HL-60/S4 (cell line): ENCODE data around the gene PNMA6A.
"Not testable (repeated sequence)": the region's sequence is repeated elsewhere in the genome, so short reads cannot be mapped to it uniquely, and the experiment has no call there.

Source experiments
- in situ Hi-C: fragments of 300-500 bp; cut with MboI; formaldehyde crosslinking; loops from 2 replicates; pipeline ENCODE4 v1.14.3; 2022; ENCODE audit warnings: low sequenced_read_pairs

The PNMA6A gene

DNA sequence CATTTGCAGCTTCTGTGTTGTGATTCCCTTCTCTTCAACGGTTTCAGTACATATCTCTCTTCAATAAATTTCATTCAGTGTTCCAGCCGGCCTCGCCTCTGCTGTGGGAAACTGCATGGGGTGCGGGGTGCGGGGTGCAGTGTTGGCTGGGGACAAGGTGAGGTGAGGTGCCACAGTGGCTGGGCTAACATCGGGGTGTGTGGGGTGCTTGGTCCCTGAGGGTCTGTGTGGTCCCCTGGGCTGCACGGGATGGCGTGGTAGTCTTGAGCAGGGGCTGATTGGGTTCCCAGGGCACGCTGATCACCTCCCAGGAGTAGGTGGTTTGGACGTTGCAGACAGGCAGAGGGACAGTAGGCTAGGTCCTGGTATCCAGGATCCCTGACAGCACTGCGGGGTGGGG lies 2.7 kb downstream of the PNMA6A start:
- in situ Hi-C loops: no loop called here

DNA sequence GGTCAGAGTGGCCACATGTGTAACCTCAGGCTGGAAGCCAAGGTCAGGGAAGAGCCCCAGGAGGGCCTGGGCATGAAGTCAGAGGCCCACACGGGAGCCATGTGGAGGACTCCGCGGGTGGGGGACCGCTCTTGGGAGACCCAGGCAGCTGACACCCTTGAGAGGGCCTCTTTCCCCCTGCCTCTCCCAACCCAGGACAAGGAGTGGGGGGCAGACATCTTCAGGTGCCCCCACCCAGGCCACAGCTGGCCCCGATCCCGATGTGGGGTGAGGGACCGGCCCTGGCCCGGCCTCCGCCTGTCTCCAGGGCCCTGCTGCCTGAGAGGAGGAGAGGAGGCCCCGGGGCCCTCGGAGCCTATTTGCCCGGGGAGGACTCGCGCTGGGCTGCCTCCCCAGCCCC lies 3.1 kb downstream of the PNMA6A start:
- in situ Hi-C loops: no loop called here

DNA sequence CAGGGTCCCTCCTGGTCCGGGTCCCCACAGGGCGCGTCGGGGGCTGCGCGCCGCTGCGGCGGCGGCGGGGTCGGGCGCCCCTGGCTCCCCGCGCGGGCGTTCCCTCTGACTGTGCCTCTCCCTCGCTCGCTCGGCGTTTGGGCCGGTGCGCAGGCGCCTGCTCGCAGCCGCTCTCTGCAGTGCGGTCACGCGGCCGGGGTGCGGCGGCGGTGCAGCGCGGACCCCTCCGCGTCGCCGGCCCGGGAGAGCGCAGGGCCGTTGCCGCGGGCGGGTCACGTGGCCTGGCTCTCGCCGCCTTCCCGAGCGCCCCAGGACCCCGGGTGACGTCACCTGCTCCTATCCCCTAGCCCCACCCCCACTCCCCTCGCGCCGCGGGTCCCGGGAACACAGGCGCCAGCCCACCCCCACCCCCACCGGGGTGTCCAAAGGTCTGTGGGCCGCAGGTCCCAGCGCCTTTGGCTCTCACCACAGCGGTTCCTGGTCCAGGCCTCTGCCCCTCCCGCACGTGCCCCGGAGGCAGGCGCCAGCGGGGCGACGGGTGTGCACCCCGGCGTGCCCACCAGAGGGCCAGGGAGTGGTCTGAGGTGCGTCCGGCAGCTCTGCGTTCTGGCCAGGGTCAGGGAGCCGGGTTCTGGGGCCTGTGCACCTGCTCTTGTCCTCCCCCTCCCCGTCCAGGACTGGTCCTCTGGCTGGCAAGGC lies 5.3 kb downstream of the PNMA6A start:
- in situ Hi-C loops: not testable (repeated sequence)

DNA sequence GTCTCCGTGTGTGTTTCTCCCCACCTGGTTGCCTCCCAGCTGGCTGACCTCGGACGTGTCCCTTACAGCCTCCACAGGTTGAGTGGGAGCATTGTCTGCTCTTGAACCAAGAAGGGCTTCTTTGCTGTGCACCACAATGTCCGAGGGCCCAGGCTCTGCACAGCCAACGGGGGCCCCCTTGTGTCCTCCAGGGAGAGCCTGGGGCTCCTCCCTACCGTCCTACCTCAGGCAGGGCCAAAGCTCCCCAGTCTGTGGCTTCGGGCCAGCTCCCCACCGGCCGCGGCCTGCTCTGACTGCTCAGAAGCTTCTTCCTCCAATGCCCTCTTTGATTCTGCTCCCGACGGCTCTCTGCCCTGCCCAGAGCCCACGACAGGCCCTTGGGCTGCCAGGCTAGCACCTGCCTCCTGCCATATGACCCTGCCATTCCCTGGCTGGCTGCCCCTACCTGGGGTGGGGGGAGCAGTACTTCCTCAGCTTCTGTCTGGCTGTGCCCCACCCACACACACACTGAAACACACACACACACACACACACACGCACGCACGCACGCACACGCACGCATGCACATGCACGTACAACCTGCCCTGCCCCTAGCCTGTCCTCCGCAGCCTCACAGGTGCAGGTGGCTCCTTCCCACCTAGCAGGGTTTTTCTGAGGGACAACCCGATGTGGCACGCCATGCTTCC lies 11.1 kb downstream of the PNMA6A start:
- in situ Hi-C loops: not testable (repeated sequence)

DNA sequence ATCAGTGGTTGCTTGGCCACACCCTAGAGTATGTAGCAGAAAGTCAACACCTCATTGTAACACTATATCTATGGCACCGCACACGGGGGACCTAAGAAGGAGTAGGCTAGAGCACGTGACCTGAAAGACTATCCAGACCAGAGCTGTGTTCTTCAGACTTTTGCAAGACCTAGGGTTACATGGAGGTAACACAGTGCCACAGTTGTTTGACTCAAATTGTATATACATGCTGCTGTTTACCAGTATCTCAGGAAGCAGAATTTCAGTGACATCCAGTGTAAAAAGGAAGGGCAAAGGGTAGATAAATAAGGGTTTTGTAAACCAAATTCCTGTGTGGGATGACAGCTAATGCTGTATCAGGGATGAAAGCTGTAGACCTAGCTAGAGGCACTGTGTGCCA lies 30.2 kb downstream of the PNMA6A start:
- in situ Hi-C loops: no loop called here

DNA sequence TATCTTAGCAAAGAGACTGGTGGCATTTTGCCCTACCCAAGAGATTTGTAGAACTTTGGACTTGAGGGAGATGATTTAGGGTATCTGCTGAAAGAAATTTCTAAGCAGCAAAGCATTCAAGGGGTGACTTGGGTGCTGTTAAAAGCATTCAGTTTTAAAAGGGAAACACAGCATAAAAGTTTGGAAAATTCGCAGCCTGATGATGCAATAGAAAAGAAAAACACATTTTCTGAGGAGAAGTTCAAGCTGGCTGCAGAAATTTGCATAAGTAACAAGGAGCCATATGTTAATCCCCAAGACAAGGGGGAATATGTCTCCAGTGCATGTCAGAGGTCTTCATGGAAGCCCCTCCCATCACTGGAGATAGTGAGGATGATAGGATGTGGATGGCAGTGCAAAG lies 32.7 kb downstream of the PNMA6A start:
- in situ Hi-C loops: not testable (repeated sequence)

DNA sequence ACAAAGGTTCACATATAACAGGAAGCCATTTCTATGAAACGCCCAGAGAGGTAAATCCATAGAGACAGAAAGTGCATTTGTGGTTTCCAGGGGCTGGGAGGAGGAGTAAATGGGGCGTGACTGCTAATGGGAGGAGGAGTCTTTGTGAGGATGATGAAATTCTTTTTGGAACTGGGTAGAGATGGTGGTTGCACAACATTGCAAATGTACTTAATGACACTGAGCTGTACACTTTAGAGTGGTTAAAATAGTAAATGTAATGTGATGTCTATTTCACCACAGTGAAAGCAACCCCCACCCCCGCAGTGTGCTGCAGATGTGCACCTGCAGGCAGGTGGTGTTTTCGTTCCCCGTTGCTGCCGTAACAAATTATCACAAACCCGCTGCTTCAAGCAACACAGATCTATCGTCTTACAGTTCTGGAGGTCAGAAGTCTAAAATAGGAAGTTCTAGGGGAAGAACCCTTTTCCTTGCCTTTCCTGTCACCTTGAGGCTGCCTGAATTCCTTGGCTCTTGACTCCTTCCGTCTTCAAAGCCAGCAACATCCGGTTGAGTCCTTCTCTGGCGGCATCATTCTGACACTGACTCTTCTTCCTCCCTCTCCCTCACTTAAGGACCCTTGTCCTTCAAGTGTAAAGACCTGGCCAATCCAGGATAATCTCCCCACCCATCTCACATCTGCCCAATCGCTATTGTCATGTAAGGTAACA lies 34.0 kb downstream of the PNMA6A start:
- in situ Hi-C loops: not testable (repeated sequence)

DNA sequence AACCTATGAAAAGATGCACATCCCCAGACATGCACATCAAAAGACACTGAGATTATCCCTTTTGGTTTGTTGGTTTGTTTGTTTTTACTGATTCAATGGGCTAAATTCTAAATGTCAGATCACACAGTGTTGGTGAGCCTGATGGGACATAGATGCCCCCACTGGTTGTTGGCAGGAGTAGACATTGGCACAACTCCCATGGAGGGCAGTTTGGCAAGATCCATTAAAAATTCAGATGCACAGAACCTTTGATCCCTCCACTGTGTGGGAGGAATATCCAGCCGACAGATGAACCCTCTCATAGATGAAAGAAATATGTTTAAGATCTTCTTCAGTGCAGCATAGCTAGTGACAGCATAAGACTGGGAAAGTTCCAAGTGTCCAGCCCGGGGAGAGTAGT lies 38.5 kb downstream of the PNMA6A start:
- in situ Hi-C loops: not testable (repeated sequence)

DNA sequence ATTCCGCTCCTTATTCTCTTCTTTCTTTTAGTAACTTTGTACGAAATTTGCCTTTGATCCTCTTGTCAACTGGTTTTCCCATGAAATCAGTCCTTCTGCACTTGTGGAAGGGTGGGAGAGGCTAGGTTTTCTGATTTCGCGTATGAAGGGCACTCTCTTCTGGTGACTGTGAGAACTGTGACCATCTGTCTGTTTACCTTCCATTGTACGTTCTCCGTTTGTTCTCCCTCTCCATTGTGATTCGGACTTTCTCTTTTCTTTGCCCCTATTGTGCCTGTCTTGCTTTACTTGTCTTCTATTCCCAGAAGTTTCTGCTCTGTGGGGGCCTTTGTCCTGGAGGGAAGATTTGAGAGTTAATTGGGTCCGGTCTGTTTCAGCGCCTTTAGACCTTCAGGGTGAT lies 41.6 kb downstream of the PNMA6A start:
- in situ Hi-C loops: not testable (repeated sequence)

DNA sequence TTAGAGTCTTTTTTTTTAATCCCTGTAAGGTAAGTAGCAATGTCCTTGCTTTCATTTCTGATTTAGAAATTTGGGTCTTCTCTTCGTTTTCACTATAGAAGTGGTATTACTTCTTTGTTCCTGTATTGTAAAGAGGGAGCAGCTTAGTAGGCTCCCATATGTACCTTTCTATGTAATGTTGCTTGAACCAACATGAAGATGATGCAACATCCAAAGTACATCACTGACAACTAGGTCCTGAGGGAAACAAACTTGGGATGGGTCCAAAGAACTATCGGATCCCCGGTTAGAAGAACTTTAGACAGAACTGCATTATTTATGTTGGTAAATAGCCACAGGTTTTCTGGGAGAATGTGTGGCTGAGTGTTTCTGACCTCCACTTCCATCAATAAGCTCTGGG lies 45.5 kb downstream of the PNMA6A start:
- in situ Hi-C loops: not testable (repeated sequence)

DNA sequence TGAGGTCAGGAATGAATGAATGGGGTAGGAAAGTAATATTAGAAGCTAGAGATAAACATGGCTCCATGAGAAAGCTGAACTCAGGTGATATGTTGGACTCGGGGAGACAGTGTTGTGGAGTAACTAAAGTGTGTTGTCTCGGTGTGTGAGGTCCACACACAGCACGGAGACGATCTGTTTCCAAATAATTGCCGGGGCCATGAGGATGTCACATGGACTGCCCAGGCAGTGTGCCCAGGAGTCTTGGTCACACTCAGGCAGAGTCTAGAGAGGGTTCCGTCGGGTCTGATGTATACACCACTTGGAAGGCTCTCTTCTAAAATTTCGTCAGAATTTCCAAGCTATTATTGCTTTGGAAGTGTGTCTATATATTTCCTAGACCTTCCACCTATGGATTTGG lies 48.0 kb downstream of the PNMA6A start:
- in situ Hi-C loops: not testable (repeated sequence)

DNA sequence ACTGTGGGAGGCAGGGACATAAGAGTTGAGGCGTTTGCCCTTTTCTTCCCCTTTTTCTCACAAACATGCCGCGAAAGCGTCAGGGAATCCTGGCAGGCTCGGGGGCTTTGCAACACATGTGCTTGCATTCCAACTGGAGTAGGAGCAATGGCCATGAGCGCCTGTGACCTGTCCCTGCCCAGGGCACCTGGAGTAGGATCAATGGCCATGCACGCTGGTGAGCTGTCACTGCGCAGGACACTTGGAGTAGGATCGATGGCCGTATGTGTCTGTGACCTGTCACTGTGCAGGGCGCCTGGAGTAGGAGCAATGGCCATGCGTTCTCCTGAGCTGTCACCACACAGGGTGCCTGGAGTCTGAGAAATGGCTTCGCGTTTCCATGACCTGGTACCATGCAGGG lies 51.2 kb downstream of the PNMA6A start:
- in situ Hi-C loops: not testable (repeated sequence)
